Liver (tissue), 9 donors: ENCODE data around the gene ERO1B. TPM values are rescaled to one million over a fixed set of nuclear protein-coding genes. Genes with fewer than 3 reads are reported as not detected.

Experiments
- DNase-seq: peaks from one replicate; pipeline ENCODE4 v3.0.0-alpha.2; 2017; ENCODE audit warnings: low spot score
- H3K27ac ChIP-seq, 2 donors: one replicate each; pipeline ENCODE4 v1.7.0; 2013; ENCODE audit warnings: inconsistent platforms in 2 of 2, low read length in 2 of 2, control low read depth in 1 of 2, low read depth in 1 of 2, mild to moderate bottlenecking in 1 of 2
- H3K27me3 ChIP-seq, 4 donors: one replicate each; pipeline versions ENCODE4 v1.6.1 to v1.7.0; 2013; ENCODE audit warnings: low read length in 3 of 4, inconsistent platforms in 1 of 4, mild to moderate bottlenecking in 1 of 4, moderate library complexity in 1 of 4; ENCODE audit not compliant: control insufficient read depth in 4 of 4, insufficient read depth in 4 of 4
- H3K36me3 ChIP-seq, 4 donors: one replicate each; pipeline versions ENCODE4 v1.6.1 to v1.7.0; 2013; ENCODE audit warnings: low read length in 3 of 4, mild to moderate bottlenecking in 3 of 4, low read depth in 1 of 4, moderate library complexity in 1 of 4; ENCODE audit not compliant: control insufficient read depth in 4 of 4, insufficient read depth in 3 of 4
- H3K4me1 ChIP-seq, 4 donors: one replicate each; pipeline versions ENCODE4 v1.6.1 to v1.7.0; 2013; ENCODE audit warnings: low read length in 3 of 4, mild to moderate bottlenecking in 3 of 4, moderate library complexity in 1 of 4; ENCODE audit not compliant: control insufficient read depth in 4 of 4, insufficient read depth in 4 of 4
- H3K4me3 ChIP-seq, 3 donors: one replicate each; pipeline versions ENCODE4 v1.6.1 to v1.7.0; 2013; ENCODE audit warnings: low read length in 3 of 3, control low read depth in 1 of 3, low read depth in 1 of 3, mild to moderate bottlenecking in 1 of 3
- H3K9ac ChIP-seq, 2 donors: one replicate each; pipeline ENCODE4 v1.7.0; 2013; ENCODE audit warnings: low read length in 2 of 2, mild to moderate bottlenecking in 2 of 2, moderate library complexity in 2 of 2, control low read depth in 1 of 2, low read depth in 1 of 2
- H3K9me3 ChIP-seq, 4 donors: one replicate each; pipeline versions ENCODE4 v1.6.1 to v1.7.0; 2013; ENCODE audit warnings: low read length in 3 of 4; ENCODE audit not compliant: control insufficient read depth in 4 of 4
- EGR1 ChIP-seq, 2 donors: IDR thresholded peaks; 2 replicates each; pipeline ENCODE4 v1.6.1; 2016 to 2018; ENCODE audit warnings: antibody characterized with exemption in 2 of 2, low read depth in 2 of 2
- FOXA1 ChIP-seq: IDR thresholded peaks from 2 replicates; pipeline ENCODE4 v1.6.1; 2016; ENCODE audit warnings: antibody characterized with exemption
- FOXA2 ChIP-seq: IDR thresholded peaks from 2 replicates; pipeline ENCODE4 v1.6.1; 2016; ENCODE audit warnings: antibody characterized with exemption
- GABPA ChIP-seq, 2 donors: IDR thresholded peaks in 1 of 2; conservative IDR thresholded peaks in 1 of 2; 2 replicates each; pipeline ENCODE4 v1.6.1; 2016; ENCODE audit warnings: antibody characterized with exemption in 2 of 2, mild to moderate bottlenecking in 1 of 2, moderate library complexity in 1 of 2
- HNF4A ChIP-seq, 2 donors: conservative IDR thresholded peaks; 2 replicates each; pipeline ENCODE4 v1.6.1; 2016; ENCODE audit warnings: antibody characterized with exemption in 2 of 2, mild to moderate bottlenecking in 2 of 2
- HNF4G ChIP-seq: IDR thresholded peaks from 2 replicates; pipeline ENCODE4 v1.6.1; 2016; ENCODE audit warnings: antibody characterized with exemption
- JUND ChIP-seq, 2 donors: IDR thresholded peaks; 2 replicates each; pipeline ENCODE4 v1.6.1; 2016; ENCODE audit warnings: antibody characterized with exemption in 2 of 2
- NR2F2 ChIP-seq: IDR thresholded peaks from 2 replicates; pipeline ENCODE4 v1.6.1; 2016; ENCODE audit warnings: antibody characterized with exemption
- RAD21 ChIP-seq, 2 donors: IDR thresholded peaks; 2 replicates each; pipeline ENCODE4 v1.6.1; 2016; ENCODE audit warnings: antibody characterized with exemption in 2 of 2, mild to moderate bottlenecking in 2 of 2
- RXRA ChIP-seq, 2 donors: IDR thresholded peaks; 2 replicates each; pipeline ENCODE4 v1.6.1; 2017 to 2018; ENCODE audit warnings: antibody characterized with exemption in 2 of 2, mild to moderate bottlenecking in 1 of 2
- SP1 ChIP-seq: IDR thresholded peaks from 2 replicates; pipeline ENCODE4 v1.6.1; 2018; ENCODE audit warnings: antibody characterized with exemption, mild to moderate bottlenecking
- TAF1 ChIP-seq: conservative IDR thresholded peaks from 2 replicates; pipeline ENCODE4 v1.6.1; 2016; ENCODE audit warnings: antibody characterized with exemption, mild to moderate bottlenecking
- YY1 ChIP-seq: IDR thresholded peaks from 2 replicates; pipeline ENCODE4 v1.6.1; 2016; ENCODE audit warnings: antibody characterized with exemption, mild to moderate bottlenecking
- WGBS: extraction: QIAGEN DNeasy Blood & Tissue Kit; methylation state at CpG from one replicate; pipeline ENCODE4 v1.1.7; 2013; 5-methylcytosine and 5-hydroxymethylcytosine counted together
- polyA plus RNA-seq, 2 donors: library from polyadenylated mRNA; stranded (reverse) in 1 of 2; unstranded in 1 of 2; fragments of 200-250 nt in 1 of 2; fragments of >200 nt in 1 of 2; fragmentation: Nextera tagmentation in 1 of 2; extraction: Ambion mirVana in 1 of 2; gene quantifications; one replicate each; pipeline versions ENCODE4 v1.2.1 to v1.2.3, GENCODE V29; 2013 to 2015
- total RNA-seq, 2 donors: library from RNA; depleted of rRNA; stranded (reverse); fragments of >200 nt; gene quantifications; one replicate each; pipeline ENCODE4 v1.2.3, GENCODE V29; 2014
- TF ChIP-seq, protein P1 (sequence below): IDR thresholded peaks from 2 replicates; pipeline ENCODE4 v1.6.1; 2016; ENCODE audit warnings: antibody characterized with exemption, mild to moderate bottlenecking
- TF ChIP-seq, protein P2 (sequence below): fragments of 150-350 bp; IDR thresholded peaks from 2 replicates; pipeline ENCODE4 v1.5.1; 2017; ENCODE audit warnings: improper control_type of control experiment, low read depth, low read length; ENCODE audit not compliant: missing input control
- TF ChIP-seq, protein P3 (sequence below): IDR thresholded peaks from 2 replicates; pipeline ENCODE4 v1.6.1; 2016; ENCODE audit warnings: antibody characterized with exemption
- TF ChIP-seq, protein P4 (sequence below): IDR thresholded peaks from 2 replicates; pipeline ENCODE4 v1.6.1; 2016; ENCODE audit warnings: antibody characterized with exemption
- TF ChIP-seq, protein P5 (sequence below): IDR thresholded peaks from 2 replicates; pipeline ENCODE4 v1.6.1; 2016; ENCODE audit warnings: antibody characterized with exemption
- donor health status: healthy.
- donor health status: healthy.
- donor health status: healthy.
- donor health status: healthy.
- donor health status: healthy.

The ERO1B gene
- total and polyA plus RNA-seq, 4 donors, result 5.5 to 22.9 (median 8.9) TPM

DNA sequence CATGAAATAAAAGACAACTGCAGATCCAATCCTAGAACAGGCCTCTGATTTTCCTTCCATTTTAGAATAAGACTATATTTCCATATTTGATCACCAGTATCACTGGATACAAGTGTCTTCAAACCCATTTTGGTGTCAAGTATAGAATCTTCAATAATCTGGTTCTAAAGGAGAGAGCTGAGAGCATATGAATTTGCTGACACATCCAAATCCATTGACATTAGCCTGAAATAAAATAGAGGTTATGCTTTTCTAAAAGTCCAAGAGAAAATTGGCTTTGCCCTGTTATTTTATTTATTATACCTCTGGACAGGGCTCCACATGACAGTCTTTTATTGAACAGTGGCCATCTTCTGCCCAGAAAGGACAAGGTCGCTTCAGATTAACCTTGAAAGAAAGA lies 28.6 kb downstream of the ERO1B start:
- H3K36me3 ChIP-seq, result peaks cover 0 to 2% (median 0%) of the 10 kb centered on the region in 4 donors
- H3K4me3 ChIP-seq, result no peak overlapping the region
- no peak overlapping the region for H3K9ac ChIP-seq
- H3K27me3 ChIP-seq, result no peaks in the 10 kb centered on the region
- TF ChIP-seq HNF4A (conservative IDR thresholded peaks at IDR 0.05), result no peak
- no peaks in the 10 kb centered on the region for H3K4me1 ChIP-seq
- WGBS, result 93% methylated on average over 1 of the region's 1 CpG
- H3K9me3 ChIP-seq, result peaks cover 0 to 4% (median 0%) of the 10 kb centered on the region in 4 donors
- DNase-seq, result no peak
- no peak overlapping the region for H3K27ac ChIP-seq

DNA sequence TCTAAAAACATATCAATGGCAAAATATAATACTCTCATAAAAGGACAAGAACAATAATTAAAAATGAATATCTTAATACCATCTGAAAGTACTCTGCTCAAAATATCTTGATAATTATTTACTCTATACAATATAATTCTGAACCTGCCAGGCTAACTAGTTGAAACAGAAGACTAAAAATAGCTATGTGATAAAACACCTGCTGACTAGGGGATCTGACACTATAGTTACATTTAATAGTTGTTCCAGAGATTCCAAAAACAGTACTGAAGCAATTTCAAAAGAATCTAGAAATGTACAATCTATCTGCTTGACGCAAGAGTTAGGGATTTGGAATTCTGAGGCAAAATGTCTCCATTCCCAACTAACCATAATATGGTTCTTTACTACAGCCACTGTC lies 30.2 kb downstream of the ERO1B start:
- Histone ChIP-seq H3K4me1 (no peaks in the 10 kb centered on the region), H3K27ac (no peak overlapping the region), H3K9ac (no peak overlapping the region), H3K9me3 (no peaks in the 10 kb centered on the region), H3K4me3 (no peak overlapping the region), H3K27me3 (no peaks in the 10 kb centered on the region), H3K36me3 (peaks cover 0 to 2% (median 0%) of the 10 kb centered on the region in 4 donors)
- no peak for DNase-seq
- 99% methylated on average over 1 of the region's 1 CpG for WGBS
- TF ChIP-seq, protein P1, sequence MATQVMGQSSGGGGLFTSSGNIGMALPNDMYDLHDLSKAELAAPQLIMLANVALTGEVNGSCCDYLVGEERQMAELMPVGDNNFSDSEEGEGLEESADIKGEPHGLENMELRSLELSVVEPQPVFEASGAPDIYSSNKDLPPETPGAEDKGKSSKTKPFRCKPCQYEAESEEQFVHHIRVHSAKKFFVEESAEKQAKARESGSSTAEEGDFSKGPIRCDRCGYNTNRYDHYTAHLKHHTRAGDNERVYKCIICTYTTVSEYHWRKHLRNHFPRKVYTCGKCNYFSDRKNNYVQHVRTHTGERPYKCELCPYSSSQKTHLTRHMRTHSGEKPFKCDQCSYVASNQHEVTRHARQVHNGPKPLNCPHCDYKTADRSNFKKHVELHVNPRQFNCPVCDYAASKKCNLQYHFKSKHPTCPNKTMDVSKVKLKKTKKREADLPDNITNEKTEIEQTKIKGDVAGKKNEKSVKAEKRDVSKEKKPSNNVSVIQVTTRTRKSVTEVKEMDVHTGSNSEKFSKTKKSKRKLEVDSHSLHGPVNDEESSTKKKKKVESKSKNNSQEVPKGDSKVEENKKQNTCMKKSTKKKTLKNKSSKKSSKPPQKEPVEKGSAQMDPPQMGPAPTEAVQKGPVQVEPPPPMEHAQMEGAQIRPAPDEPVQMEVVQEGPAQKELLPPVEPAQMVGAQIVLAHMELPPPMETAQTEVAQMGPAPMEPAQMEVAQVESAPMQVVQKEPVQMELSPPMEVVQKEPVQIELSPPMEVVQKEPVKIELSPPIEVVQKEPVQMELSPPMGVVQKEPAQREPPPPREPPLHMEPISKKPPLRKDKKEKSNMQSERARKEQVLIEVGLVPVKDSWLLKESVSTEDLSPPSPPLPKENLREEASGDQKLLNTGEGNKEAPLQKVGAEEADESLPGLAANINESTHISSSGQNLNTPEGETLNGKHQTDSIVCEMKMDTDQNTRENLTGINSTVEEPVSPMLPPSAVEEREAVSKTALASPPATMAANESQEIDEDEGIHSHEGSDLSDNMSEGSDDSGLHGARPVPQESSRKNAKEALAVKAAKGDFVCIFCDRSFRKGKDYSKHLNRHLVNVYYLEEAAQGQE, result no peak
- TF ChIP-seq FOXA2 (no peak), RXRA (IDR thresholded peaks at IDR 0.05) (no peak), JUND (IDR thresholded peaks at IDR 0.05) (no peak), EGR1 (IDR thresholded peaks at IDR 0.05; ENCODE audit: low read depth in 2 of 2) (no peak), GABPA (IDR thresholded peaks at IDR 0.05 in 1 of 2, conservative IDR thresholded peaks at IDR 0.05 in 1 of 2) (no peak), RAD21 (IDR thresholded peaks at IDR 0.05) (no peak), HNF4A (conservative IDR thresholded peaks at IDR 0.05) (no peak), YY1 (no peak), FOXA1 (no peak), TAF1 (no peak), NR2F2 (no peak), HNF4G (no peak), SP1 (no peak)
- TF ChIP-seq, protein P2, sequence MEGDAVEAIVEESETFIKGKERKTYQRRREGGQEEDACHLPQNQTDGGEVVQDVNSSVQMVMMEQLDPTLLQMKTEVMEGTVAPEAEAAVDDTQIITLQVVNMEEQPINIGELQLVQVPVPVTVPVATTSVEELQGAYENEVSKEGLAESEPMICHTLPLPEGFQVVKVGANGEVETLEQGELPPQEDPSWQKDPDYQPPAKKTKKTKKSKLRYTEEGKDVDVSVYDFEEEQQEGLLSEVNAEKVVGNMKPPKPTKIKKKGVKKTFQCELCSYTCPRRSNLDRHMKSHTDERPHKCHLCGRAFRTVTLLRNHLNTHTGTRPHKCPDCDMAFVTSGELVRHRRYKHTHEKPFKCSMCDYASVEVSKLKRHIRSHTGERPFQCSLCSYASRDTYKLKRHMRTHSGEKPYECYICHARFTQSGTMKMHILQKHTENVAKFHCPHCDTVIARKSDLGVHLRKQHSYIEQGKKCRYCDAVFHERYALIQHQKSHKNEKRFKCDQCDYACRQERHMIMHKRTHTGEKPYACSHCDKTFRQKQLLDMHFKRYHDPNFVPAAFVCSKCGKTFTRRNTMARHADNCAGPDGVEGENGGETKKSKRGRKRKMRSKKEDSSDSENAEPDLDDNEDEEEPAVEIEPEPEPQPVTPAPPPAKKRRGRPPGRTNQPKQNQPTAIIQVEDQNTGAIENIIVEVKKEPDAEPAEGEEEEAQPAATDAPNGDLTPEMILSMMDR, result no peak
- TF ChIP-seq, protein P3, sequence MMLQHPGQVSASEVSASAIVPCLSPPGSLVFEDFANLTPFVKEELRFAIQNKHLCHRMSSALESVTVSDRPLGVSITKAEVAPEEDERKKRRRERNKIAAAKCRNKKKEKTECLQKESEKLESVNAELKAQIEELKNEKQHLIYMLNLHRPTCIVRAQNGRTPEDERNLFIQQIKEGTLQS, result no peak
- TF ChIP-seq, protein P4, sequence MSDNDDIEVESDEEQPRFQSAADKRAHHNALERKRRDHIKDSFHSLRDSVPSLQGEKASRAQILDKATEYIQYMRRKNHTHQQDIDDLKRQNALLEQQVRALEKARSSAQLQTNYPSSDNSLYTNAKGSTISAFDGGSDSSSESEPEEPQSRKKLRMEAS, result no peak
- TF ChIP-seq, protein P5, sequence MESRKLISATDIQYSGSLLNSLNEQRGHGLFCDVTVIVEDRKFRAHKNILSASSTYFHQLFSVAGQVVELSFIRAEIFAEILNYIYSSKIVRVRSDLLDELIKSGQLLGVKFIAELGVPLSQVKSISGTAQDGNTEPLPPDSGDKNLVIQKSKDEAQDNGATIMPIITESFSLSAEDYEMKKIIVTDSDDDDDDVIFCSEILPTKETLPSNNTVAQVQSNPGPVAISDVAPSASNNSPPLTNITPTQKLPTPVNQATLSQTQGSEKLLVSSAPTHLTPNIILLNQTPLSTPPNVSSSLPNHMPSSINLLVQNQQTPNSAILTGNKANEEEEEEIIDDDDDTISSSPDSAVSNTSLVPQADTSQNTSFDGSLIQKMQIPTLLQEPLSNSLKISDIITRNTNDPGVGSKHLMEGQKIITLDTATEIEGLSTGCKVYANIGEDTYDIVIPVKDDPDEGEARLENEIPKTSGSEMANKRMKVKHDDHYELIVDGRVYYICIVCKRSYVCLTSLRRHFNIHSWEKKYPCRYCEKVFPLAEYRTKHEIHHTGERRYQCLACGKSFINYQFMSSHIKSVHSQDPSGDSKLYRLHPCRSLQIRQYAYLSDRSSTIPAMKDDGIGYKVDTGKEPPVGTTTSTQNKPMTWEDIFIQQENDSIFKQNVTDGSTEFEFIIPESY, result no peak
